NCI-H2227 (cell line): ENCODE measurements around the gene ELAPOR1.

Experiments
- DNase-seq: peaks from one replicate; lab custom pipeline; 2025; ENCODE audit not compliant: unreplicated experiment; lab: John Stamatoyannopoulos, UW

The ELAPOR1 gene, protein sequence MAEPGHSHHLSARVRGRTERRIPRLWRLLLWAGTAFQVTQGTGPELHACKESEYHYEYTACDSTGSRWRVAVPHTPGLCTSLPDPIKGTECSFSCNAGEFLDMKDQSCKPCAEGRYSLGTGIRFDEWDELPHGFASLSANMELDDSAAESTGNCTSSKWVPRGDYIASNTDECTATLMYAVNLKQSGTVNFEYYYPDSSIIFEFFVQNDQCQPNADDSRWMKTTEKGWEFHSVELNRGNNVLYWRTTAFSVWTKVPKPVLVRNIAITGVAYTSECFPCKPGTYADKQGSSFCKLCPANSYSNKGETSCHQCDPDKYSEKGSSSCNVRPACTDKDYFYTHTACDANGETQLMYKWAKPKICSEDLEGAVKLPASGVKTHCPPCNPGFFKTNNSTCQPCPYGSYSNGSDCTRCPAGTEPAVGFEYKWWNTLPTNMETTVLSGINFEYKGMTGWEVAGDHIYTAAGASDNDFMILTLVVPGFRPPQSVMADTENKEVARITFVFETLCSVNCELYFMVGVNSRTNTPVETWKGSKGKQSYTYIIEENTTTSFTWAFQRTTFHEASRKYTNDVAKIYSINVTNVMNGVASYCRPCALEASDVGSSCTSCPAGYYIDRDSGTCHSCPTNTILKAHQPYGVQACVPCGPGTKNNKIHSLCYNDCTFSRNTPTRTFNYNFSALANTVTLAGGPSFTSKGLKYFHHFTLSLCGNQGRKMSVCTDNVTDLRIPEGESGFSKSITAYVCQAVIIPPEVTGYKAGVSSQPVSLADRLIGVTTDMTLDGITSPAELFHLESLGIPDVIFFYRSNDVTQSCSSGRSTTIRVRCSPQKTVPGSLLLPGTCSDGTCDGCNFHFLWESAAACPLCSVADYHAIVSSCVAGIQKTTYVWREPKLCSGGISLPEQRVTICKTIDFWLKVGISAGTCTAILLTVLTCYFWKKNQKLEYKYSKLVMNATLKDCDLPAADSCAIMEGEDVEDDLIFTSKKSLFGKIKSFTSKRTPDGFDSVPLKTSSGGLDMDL

DNA sequence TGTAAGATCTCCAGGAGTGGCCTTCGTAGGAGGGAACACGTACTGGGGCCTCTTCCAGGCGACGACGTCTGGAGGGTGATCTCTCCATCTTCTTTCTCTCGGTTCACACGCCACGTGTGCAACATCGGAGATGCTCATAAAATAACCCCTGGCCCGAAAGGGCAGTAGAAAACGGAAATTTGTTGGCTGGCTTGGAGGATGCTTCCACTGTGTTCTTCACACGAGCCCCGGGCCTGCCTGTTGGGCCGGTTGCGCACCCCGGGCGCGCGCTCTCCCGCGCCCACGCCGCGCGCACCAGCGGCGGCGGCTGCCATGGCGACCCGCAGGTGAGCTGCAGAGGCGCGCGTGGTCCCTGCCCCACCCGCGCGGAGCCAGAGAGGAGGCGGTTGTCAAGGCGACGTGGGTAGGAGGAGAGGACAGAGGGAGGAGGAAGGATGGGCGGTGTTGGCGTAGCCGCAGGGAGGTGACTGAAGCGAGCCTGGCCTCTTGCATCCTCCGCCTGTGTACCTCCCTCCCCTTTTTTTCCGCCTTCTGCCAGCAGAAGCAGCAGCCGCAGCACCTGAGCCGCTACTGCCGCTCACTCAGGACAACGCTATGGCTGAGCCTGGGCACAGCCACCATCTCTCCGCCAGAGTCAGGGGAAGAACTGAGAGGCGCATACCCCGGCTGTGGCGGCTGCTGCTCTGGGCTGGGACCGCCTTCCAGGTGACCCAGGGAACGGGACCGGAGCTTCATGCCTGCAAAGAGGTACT, at the start of gene ELAPOR1:
ELAPOR1 (plus strand) TSS at position 526 of the 752 bp plus-strand sequence; CDS start at position 595, 69 bp downstream.
- DNase-seq: peak; percentile 90

DNA sequence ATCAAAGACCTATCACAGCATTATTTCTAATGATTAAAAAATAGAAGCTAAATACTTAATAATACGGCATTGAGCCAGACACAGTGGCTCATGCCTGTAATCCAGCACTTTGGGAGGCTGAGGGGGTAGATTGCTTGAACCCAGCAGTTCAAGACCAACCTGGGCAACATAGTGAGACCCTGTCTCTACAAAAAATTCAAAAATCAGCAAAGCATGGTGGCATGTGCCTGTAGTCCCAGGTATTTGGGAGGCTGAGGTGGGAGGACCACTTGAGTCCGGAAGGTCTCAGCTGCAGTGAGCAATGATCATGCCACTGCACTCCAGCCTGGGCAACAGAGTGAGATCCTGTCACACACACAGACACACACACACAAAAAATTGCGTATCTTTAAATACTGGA, 48.8 kb upstream of the ELAPOR1 start:
- DNase-seq: no peak

DNA sequence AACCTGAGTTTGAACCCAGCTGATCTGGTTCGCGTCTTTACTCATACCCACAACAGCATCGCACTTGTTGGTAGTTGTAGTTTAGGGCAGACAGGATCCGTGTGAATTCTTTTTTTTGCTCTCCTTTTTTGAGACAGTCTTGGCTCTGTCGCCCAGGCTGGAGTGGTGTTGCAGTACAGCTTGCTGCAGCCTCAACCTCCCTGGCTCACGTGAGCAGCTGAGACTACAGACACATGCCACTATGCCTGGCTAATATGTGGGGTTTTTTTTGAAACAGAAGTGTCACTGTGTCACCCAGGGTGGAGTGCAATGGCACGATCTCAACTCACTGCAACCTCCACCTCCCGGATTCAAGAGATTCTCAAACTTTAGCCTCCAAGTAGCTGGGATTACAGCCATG, 46.0 kb upstream of the ELAPOR1 start:
- no peak for DNase-seq

DNA sequence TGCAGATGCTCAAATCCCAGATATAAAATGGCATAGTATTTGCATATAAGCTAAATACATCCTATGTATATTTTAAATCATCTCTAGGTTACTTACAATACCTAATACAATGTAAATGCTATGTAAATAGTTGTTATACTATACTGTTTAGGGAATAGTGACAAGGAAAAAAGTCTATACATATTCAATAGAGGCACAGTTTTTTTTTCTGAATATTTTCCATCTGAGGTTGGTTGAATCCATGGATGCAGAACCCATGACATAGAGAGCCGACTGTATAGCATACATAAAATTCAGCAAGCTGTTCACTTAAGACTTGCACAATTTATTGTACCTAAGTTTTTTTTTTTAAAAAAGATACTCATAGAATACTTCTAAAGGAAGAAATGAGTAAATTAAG, 44.6 kb upstream of the ELAPOR1 start:
- DNase-seq: no peak

DNA sequence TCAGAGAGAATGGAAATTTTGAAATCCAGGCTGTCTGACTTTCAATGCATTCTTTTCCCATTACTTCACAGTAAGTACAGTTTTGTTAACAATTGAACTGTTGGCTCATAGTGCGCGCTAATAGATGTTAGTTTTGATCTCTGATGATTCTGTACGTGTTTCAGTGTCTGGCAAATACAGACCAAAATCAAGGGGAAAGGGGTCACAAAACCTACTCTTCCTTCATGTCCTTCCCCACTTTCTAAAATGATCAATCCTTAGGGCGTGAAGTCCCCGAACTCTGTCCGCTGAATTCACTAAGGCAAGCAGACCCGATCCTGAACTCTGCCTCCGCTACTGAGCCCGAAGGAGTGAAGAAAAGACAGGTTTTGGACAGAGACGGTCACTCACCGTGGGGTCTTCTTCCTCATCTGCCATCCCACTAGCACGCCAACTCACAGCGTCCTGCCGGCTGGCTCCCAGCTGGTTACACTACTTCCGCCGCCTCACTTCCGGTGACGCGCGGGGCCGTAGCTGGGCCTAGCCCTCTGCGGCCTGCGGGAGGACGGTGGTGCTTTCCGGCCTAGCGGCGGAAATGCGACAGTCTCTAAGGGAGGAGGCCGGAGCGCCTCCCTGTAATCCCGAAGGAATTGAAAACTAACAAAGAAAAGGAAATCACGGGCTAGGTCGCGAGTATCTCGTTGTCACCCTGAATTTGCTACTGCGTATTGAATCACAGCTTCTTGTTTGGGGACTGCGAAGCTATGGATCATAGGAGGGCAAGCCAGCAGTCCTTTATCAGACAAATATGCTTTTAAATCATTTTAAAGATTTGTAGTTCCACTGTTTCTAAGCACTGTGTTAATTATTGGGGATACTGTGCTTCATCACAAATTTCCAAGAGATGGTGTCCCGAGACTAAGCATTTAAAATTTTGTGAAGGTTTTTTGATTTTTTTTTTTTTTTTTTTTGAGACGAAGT, 38.1 kb upstream of the ELAPOR1 start, which contains the start of gene TAF13:
TAF13 (minus strand) TSS at position 473 of the 960 bp plus-strand sequence; CDS start at position 417, 56 bp downstream.
- DNase-seq: peak; percentile 98

DNA sequence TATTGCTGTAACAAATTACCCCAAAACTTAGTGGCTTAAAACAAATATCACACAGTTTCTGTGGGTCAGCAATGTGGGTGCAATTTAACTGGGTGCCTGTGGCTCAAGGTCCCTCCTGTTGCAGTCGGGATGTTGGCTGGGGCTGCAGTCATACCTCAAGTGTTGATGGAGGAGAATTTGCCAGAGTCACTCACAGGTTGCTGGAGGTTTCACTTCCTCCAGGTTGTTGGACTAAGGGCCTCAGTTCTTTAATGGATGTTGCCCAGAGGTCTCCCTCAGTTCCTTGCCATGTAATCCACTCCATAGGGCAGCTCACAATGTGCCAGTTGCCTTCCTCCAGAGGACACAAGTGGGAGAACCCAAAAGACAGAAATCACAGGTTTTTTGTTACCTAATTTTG, 35.6 kb upstream of the ELAPOR1 start:
- DNase-seq: no peak

DNA sequence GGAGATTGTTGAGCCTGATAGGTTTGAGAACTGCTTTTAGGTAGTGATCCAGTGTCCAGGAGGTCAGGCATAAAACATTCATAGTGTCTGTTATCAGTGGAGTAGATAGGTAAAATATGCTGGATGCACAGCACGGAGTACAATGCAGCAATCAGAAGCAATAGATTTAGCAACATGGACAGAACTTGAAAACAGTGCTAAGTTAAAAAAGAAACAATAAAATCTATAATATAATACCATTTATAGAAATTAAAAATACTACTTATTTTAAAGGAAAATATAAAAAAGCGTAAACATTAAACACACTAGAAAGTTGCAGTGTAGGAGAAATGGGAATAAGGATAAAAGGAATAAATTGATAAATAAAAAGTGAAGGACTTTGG, 34.7 kb upstream of the ELAPOR1 start:
- DNase-seq: no peak

DNA sequence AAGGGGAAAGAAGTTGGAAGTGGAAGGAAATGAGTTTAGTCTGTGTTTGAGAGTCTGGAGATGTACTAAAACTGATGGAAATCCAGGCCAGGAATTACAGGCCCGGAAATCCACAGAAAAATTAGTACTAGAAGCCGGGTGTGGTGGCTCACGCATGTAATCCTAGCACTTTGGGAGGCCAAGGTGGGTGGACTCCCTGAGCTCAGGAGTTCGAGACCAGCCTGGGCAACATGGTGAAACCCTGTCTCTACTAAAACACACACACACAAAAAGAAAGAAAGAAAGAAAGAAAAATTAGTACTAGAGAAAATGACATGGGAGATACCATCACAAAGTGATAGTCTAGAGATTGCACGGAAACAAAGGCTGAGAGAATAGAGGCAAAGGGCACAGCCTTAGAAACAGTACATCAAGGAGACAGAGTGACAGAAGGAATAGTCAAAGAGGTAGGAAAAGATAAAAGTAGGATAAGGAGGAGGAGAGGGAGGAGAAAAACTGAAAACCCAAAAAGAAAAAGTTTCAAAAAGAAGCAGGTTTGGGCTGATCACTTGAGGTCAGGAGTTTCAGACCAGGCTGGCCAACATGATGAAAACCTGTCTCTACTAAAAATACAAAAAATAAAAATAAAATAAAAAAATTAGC, 33.4 kb upstream of the ELAPOR1 start:
- DNase-seq: no peak

DNA sequence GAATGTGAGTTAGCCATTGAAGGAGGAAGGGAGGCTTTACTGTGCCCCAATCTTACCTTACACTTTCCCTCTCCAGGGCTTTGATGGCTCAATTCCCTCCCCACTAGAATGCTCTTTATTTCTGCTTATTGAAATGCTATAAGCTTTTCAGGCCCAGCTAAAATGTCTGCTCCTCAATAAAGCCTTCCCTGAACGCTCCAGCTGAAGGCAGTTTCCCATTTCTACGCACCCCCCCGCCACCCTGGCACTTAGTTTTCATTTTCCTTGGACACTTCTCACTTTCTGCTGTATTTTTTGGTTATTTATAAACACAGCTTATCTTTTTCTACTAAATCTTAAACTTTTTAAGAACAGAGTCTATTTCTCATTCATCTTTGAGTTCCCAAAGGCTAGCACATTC, 30.4 kb upstream of the ELAPOR1 start:
- DNase-seq: no peak

DNA sequence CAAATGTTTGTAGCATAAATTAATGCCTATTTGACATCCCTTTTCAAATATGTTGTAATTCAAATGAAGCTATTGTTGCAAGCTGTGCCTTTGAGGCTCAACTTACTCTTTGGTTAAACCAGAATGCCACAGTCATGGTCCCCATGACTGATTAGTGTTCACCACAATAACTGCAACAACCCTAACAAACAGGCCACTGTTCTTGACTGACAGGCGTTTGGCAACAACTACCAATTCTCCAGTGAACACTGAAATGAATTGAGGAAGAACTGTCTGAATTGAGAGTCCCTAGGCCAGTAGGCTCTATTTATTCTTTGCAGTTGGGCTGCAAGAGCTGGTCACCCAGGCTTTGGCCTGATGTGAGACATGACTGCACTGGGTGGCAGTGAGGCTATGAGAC, 30.0 kb upstream of the ELAPOR1 start:
- DNase-seq: no peak

DNA sequence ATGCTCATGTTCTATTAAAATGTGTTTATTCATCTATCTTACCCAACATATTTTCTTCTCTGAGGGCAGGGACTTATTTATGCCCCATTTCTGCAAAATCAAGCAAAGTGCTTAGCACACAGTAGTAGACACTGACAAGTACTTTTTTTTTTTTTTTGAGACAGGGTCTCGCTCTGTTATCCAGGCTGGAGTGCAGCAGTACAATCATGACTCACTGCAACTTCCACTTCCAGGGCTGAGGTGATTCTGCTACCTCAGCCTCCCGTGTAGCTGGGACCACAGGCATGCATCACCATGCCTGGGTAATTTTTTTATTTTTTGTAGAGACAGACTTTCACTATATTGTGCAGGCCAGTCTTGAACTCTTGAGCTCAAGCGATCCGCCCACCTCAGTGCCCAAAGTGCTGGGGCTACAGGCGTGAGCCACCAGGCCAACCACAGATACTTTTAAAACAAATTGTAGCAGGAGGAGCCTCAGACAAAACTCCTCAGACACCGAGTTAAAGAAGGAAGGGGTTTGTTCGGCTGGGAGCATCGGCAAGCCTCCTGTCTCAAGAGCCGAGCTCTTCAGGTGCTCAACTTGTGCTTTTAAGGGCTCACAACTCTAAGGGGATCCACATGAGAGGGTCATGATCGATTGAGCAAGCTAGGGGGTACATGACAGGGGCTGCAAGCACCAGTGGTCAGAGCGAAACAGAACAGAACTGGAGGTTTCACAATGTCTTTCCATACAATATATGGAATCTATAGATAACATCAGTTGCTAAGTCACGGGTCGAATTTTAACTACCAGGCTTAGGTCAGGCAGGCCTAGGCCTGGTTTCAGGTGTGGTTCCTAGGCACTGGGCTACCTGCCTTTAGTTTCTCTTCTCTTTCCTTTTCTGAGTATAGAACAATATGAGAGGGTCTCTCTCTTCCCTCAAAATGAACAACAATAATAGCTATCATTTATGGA, 29.1 kb upstream of the ELAPOR1 start:
- DNase-seq: no peak

DNA sequence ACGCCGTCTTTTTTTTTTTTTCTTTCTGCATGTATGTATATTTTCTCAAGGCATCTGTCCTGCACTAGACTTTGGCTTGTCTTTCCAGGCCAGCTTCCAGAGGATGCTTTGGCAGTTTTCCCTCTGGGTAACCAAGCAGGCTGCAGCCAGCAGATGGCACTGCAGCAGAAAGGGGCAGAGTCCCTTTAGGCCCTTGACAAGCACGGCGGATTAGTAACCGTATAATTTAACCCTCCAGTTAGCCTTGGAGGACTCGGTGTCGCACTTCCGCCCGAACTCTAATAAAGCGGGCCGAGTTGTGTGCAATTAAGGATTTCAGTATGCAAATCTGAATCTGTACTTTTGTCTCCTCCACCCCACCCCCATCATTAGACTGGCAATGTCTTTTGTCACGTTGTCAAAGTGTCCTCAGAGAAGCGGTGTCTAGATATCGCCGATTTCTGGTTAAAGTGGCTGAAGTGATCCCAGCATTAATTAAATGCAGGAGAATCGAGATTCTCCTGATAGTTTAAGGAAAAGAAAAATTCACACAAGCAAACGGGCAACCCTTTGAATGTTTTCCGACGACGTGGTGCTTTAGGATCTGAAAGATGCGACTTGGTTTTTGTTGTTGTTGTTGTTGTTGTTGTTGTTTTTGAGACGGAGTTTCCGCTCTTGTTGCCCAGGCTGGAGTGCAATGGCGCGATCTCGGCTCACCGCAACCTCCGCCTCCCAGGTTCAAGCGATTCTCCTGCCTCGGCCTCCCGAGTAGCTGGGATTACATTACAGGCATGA, 24.5 kb upstream of the ELAPOR1 start:
- DNase-seq: peak; percentile 92

DNA sequence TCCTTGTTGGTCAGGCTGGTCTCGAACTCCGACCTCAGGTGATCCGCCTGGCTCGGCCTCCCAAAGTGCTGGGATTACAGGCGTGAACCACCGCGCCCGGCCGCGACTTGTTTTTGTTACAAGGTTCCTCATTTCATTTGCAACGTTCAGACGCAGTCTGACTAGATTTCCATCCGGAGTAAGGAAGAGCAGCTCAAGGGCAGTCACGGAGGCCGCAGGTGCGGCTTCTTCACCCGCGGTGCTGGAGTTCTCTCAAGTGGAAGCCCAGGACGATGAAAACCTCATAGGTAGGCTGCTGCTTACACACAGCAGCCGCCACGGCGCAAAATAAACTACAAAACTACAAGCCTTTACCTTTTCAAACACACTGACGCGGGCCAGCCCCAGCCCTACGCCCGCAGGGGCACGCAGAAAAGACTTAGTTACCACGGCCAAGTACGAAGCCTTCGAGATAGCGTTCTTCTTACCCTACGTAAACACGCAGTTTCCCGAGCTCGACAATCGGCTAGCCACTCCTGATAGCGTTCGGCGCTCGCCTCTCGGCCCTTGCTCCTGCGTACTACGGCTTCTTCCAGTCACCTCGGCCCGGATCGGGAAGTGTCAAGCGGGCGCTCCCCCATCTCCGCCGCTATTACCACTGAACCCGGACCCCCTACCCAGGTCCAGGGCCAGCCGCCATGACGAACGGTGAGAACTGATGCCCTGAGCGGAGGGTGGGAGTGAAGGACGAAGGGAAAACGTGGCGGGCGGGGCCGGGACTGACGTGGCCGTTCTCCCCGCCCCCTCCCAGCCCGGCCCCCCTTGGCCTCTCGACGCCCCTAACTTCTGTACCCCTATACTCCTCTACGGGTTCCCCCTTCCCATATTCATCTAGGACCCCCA, 23.5 kb upstream of the ELAPOR1 start, which contains the start of gene TMEM167B:
TMEM167B (plus strand) TSS at position 569 of the 882 bp plus-strand sequence; CDS start at position 678, 109 bp downstream.
- DNase-seq: peak; percentile 96

DNA sequence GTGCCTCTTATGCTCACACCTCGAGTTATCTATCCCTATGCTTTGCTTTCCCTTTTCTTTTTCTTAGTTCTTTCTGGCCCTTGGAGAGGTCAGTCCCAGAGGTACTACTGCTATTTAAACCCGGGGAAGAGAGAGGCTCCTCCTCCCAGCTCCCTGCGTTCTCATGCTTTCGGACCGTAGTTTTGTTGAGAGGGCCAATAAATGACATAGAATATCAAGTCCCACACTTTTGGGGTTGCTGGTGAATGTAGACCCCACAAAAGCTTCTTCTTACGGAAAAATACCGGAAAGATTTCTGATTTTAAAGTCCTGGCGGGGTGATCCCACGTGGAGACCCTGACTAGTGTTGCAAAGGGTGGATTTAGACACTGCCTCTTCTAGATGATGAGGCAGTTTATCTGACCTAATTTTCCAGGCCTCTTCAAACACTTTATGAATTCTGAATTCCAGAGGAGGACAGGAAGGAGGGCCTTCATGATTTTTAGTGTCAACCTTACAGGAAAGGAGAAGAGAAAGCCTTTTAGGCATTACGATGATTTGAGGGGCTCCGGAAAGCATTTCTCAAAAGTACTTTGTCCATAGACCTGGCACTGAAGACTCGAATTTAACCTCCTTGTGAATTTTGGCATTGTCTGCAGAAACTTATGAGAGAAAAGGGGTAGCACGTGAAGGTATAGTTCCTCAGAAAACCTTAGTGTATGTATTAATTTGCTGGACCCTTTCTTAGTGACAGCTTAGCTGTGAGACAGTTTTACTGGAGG, 22.7 kb upstream of the ELAPOR1 start:
- peak; percentile 71 for DNase-seq

DNA sequence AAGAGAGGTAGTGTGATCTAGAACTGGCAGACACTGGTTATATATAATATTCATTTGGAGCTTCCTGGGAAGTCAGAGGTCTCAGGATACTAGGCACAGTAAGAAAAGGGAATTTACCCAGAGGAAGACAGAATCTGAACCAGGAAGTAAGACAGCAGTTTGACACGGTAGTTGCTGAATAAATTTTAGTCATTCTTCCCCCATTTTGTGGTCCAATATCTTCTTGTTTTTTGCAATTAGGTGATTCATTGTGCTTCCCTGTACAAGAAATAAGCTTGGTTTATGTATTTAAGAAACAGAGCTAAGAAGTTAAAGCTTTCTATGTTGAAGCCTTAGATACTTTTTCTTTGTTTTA, 22.1 kb upstream of the ELAPOR1 start:
- DNase-seq: no peak

DNA sequence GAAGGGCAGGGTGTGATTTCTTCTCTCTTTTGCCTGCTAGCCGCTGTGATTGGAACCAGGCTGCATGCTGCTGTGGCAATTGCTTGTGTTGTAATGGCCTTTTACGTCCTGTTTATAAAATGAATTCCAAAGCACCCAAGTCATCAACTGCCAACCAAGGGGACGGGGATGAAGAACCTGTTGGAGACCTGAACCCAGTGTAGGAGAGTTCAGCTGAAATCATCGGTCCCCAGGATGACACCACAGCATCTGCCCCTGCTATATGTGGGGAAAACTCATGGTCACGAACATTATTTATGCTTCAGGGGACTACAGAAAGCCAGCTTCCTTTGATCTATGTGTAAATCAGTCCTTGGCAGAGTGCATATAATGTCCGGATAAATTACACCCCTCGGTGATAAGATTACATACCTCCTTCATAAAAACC, 19.5 kb upstream of the ELAPOR1 start:
- peak; percentile 64 for DNase-seq
